Esophagus squamous epithelium (tissue), 5 donors: ENCODE measurements around the gene KDM1B. TPM values are rescaled to one million over a fixed set of nuclear protein-coding genes. Genes with fewer than 3 reads are reported as not detected.

ENCODE experiments used
- DNase-seq: peaks from one replicate; lab custom pipeline; 2025; lab: John Stamatoyannopoulos, UW
- H3K27ac ChIP-seq, 4 donors: fragments of 200-600 bp; sonication (generic); one replicate each; pipeline ENCODE4 v1.5.1; 2016 to 2019; ENCODE audit warnings: mild to moderate bottlenecking in 1 of 4
- H3K27me3 ChIP-seq, 4 donors: fragments of 200-600 bp; sonication (generic); 1 replicate in 3 of 4; 2 replicates in 1 of 4; pipeline versions ENCODE4 v1.5.1 to v1.6.0; 2017 to 2021; ENCODE audit warnings: antibody characterized with exemption in 1 of 4
- H3K36me3 ChIP-seq, 3 donors: fragments of 200-600 bp; sonication (generic); one replicate each; pipeline ENCODE4 v1.5.1; 2016 to 2019
- H3K4me1 ChIP-seq, 3 donors: fragments of 200-600 bp; sonication (generic); one replicate each; pipeline ENCODE4 v1.5.1; 2017 to 2019
- H3K4me3 ChIP-seq, 4 donors: fragments of 200-600 bp; sonication (generic); 1 replicate in 3 of 4; 2 replicates in 1 of 4; pipeline ENCODE4 v1.5.1; 2016 to 2019; ENCODE audit warnings: mild to moderate bottlenecking in 2 of 4, moderate library complexity in 1 of 4
- H3K9me3 ChIP-seq, 3 donors: fragments of 200-600 bp; sonication (generic); one replicate each; pipeline ENCODE4 v1.5.1; 2016 to 2019
- CTCF ChIP-seq, 6 experiments: fragments of 450-650 bp in 4 of 6; fragments of 200-600 bp in 2 of 6; sonication (generic) in 2 of 6; IDR thresholded peaks; one replicate each; pipeline ENCODE4 v1.5.1; 2016 to 2019; ENCODE audit warnings: antibody characterized with exemption in 6 of 6, mild to moderate bottlenecking in 4 of 6, moderate library complexity in 4 of 6
- POLR2A ChIP-seq, 4 donors: fragments of 450-650 bp; IDR thresholded peaks; one replicate each; pipeline ENCODE4 v1.6.1; 2017; ENCODE audit warnings: antibody characterized with exemption in 4 of 4, mild to moderate bottlenecking in 4 of 4, moderate library complexity in 3 of 4
- WGBS, 2 donors: methylation state at CpG; one replicate each; pipeline ENCODE4 v1.1.5; 2018; 5-methylcytosine and 5-hydroxymethylcytosine counted together
- intact Hi-C: fragments of 100-400 bp; cut with DNase I; formaldehyde crosslinking; loops from one replicate; pipeline ENCODE4 v1.15.0; 2022
- total RNA-seq, 4 donors: library from RNA; depleted of rRNA; stranded (reverse); fragments of >200 nt; gene quantifications; one replicate each; pipeline ENCODE4 v1.1.0, GENCODE V29; 2016
- donor health status: DM: yes; HTN: yes; CAD: no.

KDM1B gene
- total RNA-seq, 4 donors from 2014 or later = 12.2 to 24.5 (median 18.2) TPM

- H3K4me1 ChIP-seq = no peaks in the 10 kb centered on the region
- TF ChIP-seq CTCF (IDR thresholded peaks at IDR 0.05) = no peak
- TF ChIP-seq POLR2A (IDR thresholded peaks at IDR 0.05) = no peak
- WGBS, 2 donors = 77 to 89% methylated on average over 3 of the region's 3 CpGs
Measured at GRCh38 chr6:18235524-18235923, 80.3 kb downstream of the KDM1B start.

GRCh38 chr6:18237167-18237566 lies 81.9 kb downstream of the KDM1B start:
- 96 to 100% methylated on average over 1 of the region's 1 CpG for WGBS, 2 donors
- Histone ChIP-seq H3K27ac (no peak overlapping the region), H3K4me3 (no peak overlapping the region), H3K27me3 (no peaks in the 10 kb centered on the region), H3K36me3 (peaks cover 0 to 77% (median 3%) of the 10 kb centered on the region in 3 donors), H3K9me3 (peaks cover 0 to 9% (median 0%) of the 10 kb centered on the region in 3 donors), H3K4me1 (peaks cover 0 to 6% (median 4%) of the 10 kb centered on the region in 3 donors)
- intact Hi-C loops = no loop called here
- no peak for TF ChIP-seq CTCF (IDR thresholded peaks at IDR 0.05)
- TF ChIP-seq POLR2A (IDR thresholded peaks at IDR 0.05) = no peak
- no peak for DNase-seq

More at GRCh38 chr6:18235524-18235923, 80.3 kb downstream of the KDM1B start:
- DNase-seq = no peak
- Histone ChIP-seq H3K4me3 (no peak overlapping the region), H3K27ac (no peak overlapping the region), H3K36me3 (peaks cover 0 to 86% (median 3%) of the 10 kb centered on the region in 3 donors), H3K9me3 (peaks cover 0 to 19% (median 2%) of the 10 kb centered on the region in 3 donors), H3K27me3 (no peaks in the 10 kb centered on the region)
- intact Hi-C loops = no loop called here

- Histone ChIP-seq H3K27ac (no peak overlapping the region), H3K4me1 (peaks cover 0 to 10% (median 4%) of the 10 kb centered on the region in 3 donors), H3K27me3 (no peaks in the 10 kb centered on the region), H3K36me3 (peaks cover 0 to 79% (median 3%) of the 10 kb centered on the region in 3 donors), H3K4me3 (no peak overlapping the region), H3K9me3 (no peaks in the 10 kb centered on the region)
- WGBS, 2 donors = 68 to 72% methylated on average over 2 of the region's 2 CpGs
- intact Hi-C loops = no loop called here
- no peak for DNase-seq
- TF ChIP-seq POLR2A (IDR thresholded peaks at IDR 0.05) (no peak), CTCF (IDR thresholded peaks at IDR 0.05) (no peak)
Measured at GRCh38 chr6:18240230-18240629, 85.0 kb downstream of the KDM1B start.

- intact Hi-C loops = no loop called here
- DNase-seq = no peak
- H3K36me3 ChIP-seq = peaks cover 0 to 76% (median 3%) of the 10 kb centered on the region in 3 donors
Measured at GRCh38 chr6:18241208-18242038, 86.2 kb downstream of the KDM1B start.

More at GRCh38 chr6:18241208-18242038, 86.2 kb downstream of the KDM1B start:
- Histone ChIP-seq H3K4me1 (peaks cover 0 to 19% (median 4%) of the 10 kb centered on the region in 3 donors), H3K4me3 (no peak overlapping the region), H3K27ac (peak overlapping the region in 2 of 4 donors; percentile 22 to 40), H3K27me3 (no peaks in the 10 kb centered on the region), H3K9me3 (no peaks in the 10 kb centered on the region)
- TF ChIP-seq POLR2A (IDR thresholded peaks at IDR 0.05) (no peak), CTCF (IDR thresholded peaks at IDR 0.05) (no peak)
- 21 to 40% methylated on average over 1 of the region's 1 CpG for WGBS, 2 donors
